HuH-7 (cell line): ENCODE results near the gene GALNT7.

Experiments used
- DNase-seq: peaks from one replicate; pipeline ENCODE4 v3.0.0; 2011; ENCODE audit warnings: low spot score

Gene GALNT7

DNA sequence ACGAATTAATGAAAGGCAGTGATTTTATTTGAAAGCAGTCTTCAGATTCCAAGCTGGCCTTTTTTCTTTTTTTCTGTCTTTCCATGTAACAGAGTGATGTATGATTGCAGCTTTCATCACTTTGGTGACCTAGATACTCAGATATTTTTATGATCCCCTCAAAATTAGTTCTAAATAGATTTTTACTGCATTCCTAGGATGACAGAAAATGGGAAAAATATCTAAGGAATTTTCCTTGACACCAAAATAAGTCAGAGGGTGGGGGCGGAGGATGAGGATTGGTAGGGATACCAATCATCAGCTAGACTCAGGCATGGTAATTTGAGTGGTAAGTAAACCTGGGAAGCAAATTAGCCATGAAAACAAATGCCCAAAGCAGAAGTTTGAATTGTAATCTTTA lies 177.5 kb downstream of the GALNT7 start:
- DNase-seq, result no peak

DNA sequence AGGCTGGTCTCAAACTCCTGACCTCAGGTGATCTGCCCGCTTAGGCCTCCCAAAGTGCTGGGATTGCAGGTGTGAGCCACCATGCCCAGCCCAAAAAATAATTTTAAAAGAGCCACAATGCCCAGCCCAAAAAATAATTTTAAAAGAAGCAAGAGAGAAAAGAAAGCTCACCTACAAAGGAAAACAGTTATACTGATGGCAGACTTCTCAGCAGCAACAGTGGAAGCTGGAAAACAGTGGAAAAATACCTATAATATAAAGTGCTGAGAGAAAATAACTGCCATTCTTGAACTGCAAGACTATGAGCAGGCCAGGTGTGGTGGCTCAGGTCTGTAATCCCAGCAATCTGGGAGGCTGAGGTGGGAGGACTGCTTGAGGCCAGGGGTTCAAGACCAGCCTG lies 178.9 kb downstream of the GALNT7 start:
- DNase-seq, result no peak

DNA sequence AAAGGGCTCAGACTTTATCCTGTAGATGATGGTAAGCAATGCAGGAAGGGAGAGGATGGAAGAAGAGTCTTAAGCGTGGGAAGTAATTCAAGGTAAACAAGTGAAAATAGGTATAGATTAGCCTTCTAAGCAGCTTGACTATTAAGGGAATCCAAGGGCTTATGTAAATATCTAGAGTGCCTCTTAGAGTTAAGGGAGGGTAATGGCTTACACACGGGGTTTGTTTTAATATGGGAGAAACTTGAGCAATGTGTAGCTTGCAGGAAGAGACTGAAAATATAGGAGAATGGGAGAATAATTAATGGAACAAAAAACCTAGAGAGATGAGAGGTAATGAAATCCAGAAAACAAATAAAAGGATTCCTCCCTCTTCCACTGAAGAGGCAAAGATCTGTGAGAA lies 189.3 kb downstream of the GALNT7 start:
- DNase-seq, result no peak

DNA sequence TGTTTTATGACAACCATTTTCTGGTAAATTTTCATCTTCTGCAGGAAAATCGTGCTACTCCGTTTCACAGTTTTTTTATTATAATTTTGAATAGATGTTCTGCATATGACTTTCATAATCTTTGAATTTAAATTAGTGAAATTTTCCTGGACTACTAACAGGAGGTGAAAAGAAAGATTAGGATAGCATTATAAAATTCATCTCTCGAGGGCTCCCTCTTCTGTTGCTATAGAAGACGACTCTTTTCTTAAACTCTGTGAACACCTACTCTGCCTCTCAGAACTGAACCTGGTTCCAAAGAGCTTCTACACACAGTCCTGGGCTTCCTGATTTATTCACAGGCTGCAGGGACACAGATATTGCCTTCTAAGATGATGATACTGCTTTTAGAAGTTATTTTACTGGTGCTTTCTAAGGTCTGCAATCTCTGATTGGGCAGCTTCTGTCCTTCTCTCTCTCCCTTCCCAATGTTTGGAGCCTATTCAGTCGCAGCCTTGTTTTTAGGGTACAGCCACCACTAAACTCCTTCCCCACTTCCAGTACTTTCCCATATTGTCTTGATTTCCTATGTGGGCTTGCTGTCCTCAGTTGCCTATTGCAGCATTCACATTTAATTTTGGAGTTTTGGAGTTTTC lies 192.1 kb downstream of the GALNT7 start:
- no peak for DNase-seq

DNA sequence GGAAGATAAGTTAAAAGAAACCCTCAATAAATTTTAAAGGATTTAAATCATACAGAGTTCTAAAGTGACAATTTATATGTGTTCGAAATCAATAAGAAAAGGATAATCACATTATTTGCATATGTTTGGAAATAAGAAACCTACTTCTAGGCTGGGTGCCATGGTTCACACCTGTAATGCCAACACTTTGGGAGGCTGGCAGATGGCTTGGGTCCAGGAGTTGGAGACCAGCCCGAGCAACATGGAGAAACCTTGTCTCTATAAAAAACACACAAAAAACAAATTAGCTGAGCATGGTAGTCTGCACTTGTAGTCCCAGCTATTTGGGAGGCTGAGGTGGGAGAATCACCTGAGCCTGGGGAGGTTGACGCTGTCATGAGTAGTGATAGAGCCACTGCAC lies 194.1 kb downstream of the GALNT7 start:
- DNase-seq, result no peak

DNA sequence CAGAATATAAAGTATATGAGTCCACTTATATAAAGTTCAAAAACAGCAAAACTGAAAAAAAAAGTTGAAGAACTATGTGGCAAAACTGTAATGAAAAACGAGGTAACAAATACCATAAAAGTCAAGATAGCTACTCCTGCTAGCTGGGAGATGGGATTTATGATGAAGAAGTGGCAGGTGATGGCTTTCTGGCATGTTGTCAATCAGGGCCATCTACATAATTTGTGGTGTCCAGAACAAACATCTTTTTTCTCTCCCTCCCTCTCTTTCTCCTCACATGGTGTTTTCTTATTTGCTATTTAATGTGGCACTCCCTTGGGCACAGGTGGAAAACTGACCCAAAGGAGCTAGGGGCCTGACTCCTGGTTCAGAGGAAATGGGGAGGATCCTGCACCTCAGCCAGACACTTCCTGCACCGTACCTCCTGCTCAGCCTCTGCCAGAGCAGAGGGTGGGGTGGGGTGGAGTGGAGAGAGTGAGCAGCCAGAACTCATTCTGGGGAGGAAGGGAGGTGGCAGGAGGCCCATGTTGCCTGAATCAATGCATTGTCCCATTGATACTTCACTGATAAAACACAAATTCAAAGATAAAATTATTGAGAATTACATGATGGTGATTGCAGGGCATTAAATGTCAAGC lies 196.9 kb downstream of the GALNT7 start:
- no peak for DNase-seq

DNA sequence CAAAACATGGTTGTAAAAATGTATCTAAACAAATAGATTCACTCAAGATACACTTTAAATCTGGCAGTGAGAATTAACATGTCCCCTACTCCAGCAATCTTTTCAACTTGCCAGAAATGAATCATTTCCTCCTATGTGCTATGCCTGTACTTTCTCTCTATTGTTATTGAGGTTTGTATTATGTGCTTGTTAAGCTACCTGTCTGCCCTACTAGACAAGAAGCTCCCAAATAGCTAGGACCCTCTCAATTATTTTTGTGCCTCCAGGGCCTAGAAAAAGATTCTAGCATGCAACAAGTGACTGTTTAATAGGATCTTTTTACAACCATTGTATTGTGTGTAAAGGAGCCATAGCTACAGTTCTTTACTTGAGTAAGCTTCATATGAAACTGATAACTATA lies 198.7 kb downstream of the GALNT7 start:
- no peak for DNase-seq

DNA sequence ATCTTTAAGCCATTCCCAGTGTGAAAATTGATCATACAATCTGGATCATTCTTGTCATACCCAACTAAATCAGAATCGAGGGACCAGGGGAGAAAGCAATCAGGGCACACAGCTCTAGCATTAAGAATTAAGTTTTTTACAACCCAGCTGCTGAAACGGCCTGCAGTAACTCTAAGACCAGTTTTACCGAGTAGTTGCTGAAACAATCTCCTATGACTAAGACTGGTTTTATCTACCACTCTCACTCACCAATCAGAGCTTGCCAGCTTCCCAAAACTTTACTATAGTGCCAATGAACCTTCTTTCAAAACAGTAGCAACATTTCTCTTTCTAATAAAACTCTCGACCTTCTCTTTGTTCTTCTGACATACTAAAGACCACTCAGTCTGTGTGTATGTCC lies 199.3 kb downstream of the GALNT7 start:
- no peak for DNase-seq

DNA sequence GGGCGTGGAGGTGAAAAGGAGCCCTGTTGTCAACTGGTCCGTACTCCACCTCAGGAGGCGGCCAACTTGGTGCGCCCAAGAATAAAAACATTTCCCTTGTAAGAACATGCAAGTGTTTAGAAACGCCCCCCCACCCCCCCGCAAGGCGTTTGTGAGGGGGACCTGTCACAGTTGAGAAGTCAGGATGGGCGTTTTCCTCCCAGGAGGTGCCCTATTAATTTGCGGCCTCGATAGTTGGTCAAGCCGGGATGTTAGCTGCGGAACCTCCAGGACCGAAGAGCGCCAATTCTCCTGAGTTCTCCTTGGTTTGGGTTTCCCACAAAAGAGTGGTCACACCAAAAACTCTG lies 201.5 kb downstream of the GALNT7 start:
- DNase-seq, result no peak

DNA sequence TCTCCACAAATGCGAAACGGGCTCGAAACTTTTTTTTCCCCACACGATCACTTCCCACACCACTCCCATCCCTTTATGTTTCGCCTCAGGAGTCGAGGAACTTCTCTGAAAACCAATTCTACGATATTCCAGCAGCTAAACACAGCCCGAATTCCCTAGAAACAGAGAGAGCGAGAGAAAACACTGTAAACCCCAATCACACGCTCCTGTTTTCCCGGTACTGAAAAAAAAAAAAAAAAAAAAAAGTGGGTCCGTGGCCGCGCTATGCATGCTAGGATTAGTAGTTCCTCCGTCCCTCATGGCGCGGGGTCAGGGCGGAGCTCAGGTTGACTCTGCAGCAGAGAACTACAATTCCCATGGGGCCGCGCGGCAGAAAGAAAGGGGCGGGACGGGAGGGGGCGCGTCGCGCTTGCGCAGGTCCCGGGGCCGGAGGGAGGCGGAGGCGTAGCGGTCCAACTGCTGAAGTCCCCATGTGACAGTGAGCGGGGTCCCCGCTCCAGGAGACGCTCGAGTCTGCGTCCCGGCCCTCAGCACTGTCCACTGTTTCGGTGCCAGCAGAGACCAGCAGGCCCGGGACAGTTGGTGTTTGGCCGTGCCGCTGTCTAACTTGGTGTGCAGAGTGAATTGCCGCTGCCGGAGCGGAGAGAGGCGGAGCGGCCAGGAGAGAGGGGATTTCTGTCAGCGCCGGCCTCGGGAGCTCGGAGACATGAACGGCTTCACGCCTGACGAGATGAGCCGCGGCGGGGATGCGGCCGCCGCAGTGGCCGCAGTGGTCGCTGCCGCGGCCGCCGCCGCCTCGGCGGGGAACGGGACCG lies 202.1 kb downstream of the GALNT7 start, which contains the start of gene SAP30:
Gene SAP30, plus strand, starts transcription at position 478 of the 815 bp plus-strand sequence. Its CDS starts 229 bp downstream, at position 707.
- peak; percentile 93 for DNase-seq

DNA sequence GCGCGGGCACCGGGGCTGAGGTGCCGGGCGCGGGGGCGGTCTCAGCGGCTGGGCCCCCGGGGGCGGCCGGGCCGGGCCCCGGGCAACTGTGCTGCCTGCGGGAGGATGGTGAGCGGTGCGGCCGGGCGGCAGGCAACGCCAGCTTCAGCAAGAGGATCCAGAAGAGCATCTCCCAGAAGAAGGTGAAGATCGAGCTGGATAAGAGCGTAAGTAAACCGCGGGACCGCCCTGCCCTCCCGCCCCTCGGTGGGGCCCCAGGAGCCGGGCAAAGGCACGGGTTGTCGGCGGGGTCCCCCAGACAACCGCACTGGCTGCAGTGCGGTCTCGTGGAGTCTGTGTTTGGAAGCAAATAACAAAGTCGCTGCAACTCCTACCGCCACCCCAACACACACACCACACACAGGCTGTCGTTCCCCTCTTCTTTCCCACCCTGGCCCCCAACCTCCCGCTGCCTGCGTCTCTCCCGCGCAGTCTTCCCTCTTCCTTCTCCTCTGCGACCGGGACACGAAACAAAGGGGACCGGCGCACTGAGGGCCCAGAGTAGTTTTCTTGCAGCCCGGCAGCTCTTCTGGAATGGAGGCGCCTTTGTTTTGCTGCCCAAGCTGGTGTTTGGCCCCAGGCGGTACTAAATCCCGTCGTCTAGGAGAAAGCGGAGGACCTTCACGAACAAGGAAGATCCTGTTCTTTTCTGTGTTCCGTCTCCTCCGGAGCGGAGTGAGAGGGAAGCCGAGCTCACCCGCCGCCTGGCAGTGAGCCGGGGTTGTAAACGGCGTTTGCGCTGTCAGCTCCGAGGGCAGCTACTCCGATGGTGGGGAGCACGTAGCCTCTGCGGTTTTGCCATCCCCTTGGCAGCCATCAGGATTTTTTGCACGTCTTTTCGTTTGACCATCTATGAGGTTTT lies 202.9 kb downstream of the GALNT7 start:
- DNase-seq, result peak; percentile 53
